Type B pancreatic cell (in vitro differentiated cells): ENCODE results near the gene DENR. TPM values are rescaled to one million over a fixed set of nuclear protein-coding genes. Genes with fewer than 3 reads are reported as not detected.

Experiments used
- DNase-seq: peaks from one replicate; pipeline ENCODE4 v3.0.0; 2021; ENCODE audit warnings: mixed read lengths; ENCODE audit not compliant: unreplicated experiment; ENCODE audit errors: extremely low spot score
- H3K27ac Mint-ChIP-seq: 2 replicates; pipeline ENCODE4 v1.8.0; 2021; ENCODE audit warnings: mild to moderate bottlenecking, mixed read lengths
- H3K27me3 Mint-ChIP-seq: 2 replicates; pipeline ENCODE4 v1.8.0; 2021; ENCODE audit warnings: mixed read lengths
- H3K36me3 Mint-ChIP-seq: 2 replicates; pipeline ENCODE4 v1.8.0; 2021; ENCODE audit warnings: mixed read lengths
- H3K4me1 Mint-ChIP-seq: one replicate; pipeline ENCODE4 v1.8.0; 2021; ENCODE audit warnings: mixed read lengths; ENCODE audit not compliant: unreplicated experiment
- H3K4me3 Mint-ChIP-seq: 2 replicates; pipeline ENCODE4 v1.8.0; 2021; ENCODE audit warnings: mild to moderate bottlenecking, mixed read lengths
- H3K9me3 Mint-ChIP-seq: 2 replicates; pipeline ENCODE4 v1.8.0; 2021; ENCODE audit warnings: mixed read lengths
- total RNA-seq: library from RNA; stranded (reverse); gene quantifications from 2 replicates; pipeline ENCODE4 v1.2.1, GENCODE V29; 2021; ENCODE audit warnings: low replicate concordance
- TF ChIP-seq, protein P1 (sequence below): fragments of 200-600 bp; sonication (generic); conservative IDR thresholded peaks from 2 replicates; pipeline ENCODE4 v1.5.0; 2021; ENCODE audit warnings: antibody characterized with exemption, mild to moderate bottlenecking

Gene DENR
- total RNA-seq, 1 donor from 2014 or later: 63.2 TPM

DNA sequence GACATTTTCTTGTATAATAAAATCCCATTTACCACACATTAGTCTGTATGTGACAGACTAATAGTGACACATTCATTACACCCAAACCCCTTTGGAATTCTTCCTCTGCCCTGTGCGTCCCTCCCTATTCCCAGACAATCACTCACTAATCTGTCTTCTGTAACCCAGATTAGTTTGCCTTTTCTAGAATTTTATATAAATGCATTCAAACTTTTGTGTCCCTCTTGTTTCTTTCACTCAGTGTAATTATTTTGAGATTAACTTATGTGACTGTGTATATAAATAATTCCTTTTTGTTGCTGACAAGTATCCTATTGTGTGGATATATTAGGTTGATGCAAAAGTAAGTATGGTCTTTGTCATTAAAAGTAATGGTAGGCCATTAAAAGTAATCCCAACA is 55.0 kb downstream of the DENR start:
- H3K27ac Mint-ChIP-seq: no peak overlapping the region
- no peaks in the 10 kb centered on the region for H3K27me3 Mint-ChIP-seq
- TF ChIP-seq, protein P1, sequence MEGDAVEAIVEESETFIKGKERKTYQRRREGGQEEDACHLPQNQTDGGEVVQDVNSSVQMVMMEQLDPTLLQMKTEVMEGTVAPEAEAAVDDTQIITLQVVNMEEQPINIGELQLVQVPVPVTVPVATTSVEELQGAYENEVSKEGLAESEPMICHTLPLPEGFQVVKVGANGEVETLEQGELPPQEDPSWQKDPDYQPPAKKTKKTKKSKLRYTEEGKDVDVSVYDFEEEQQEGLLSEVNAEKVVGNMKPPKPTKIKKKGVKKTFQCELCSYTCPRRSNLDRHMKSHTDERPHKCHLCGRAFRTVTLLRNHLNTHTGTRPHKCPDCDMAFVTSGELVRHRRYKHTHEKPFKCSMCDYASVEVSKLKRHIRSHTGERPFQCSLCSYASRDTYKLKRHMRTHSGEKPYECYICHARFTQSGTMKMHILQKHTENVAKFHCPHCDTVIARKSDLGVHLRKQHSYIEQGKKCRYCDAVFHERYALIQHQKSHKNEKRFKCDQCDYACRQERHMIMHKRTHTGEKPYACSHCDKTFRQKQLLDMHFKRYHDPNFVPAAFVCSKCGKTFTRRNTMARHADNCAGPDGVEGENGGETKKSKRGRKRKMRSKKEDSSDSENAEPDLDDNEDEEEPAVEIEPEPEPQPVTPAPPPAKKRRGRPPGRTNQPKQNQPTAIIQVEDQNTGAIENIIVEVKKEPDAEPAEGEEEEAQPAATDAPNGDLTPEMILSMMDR: no peak
- peaks cover 4% of the 10 kb centered on the region for H3K4me1 Mint-ChIP-seq
- no peaks in the 10 kb centered on the region for H3K9me3 Mint-ChIP-seq
- H3K36me3 Mint-ChIP-seq: no peaks in the 10 kb centered on the region
- no peak for DNase-seq
- H3K4me3 Mint-ChIP-seq: no peak overlapping the region

DNA sequence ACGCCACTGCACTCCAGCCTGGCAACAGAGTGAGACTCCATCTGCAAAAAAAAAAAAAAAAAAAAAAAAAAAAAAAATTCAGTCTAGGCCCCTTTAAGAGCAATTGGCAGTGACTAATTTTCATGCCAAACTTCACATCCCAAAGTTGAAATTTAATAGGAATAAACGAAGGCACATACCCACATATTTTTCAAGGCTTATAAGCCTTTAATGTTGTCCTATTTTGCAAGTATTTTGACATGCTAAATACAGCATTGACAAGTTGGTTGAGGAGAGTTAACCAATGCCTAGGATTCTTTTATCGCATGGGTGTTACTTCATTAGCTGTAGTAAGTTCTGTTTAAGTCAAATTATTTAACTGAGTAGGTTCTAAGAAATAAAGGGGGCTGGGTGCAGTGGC is 59.2 kb downstream of the DENR start:
- TF ChIP-seq, protein P1: no peak
- Mint-ChIP-seq H3K27me3 (no peaks in the 10 kb centered on the region), H3K36me3 (no peaks in the 10 kb centered on the region), H3K9me3 (no peaks in the 10 kb centered on the region), H3K27ac (no peak overlapping the region), H3K4me1 (no peaks in the 10 kb centered on the region), H3K4me3 (no peak overlapping the region)
- DNase-seq: no peak

DNA sequence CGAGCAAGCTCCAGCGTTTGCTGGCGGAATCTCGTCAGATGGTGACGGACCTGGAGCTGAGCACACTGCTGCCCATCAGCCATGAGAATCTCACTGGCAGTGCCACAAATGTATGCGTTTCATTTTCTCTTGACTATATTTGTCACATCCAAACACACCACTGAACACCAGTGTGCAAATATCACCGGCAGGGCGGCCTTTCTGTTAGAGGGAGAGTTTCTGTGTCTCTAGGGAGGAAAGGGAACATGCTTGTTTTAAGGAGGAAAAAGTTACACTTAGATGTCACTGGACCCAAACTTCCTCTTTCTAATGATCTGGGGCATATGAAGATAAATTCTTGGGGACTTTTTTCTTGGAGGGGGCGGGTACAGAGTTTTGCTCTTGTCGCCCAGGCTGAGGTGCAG is 60.7 kb downstream of the DENR start:
- TF ChIP-seq, protein P1: no peak
- Mint-ChIP-seq H3K36me3 (no peaks in the 10 kb centered on the region), H3K9me3 (no peaks in the 10 kb centered on the region), H3K27ac (no peak overlapping the region), H3K4me3 (no peak overlapping the region), H3K27me3 (no peaks in the 10 kb centered on the region), H3K4me1 (no peaks in the 10 kb centered on the region)
- no peak for DNase-seq

DNA sequence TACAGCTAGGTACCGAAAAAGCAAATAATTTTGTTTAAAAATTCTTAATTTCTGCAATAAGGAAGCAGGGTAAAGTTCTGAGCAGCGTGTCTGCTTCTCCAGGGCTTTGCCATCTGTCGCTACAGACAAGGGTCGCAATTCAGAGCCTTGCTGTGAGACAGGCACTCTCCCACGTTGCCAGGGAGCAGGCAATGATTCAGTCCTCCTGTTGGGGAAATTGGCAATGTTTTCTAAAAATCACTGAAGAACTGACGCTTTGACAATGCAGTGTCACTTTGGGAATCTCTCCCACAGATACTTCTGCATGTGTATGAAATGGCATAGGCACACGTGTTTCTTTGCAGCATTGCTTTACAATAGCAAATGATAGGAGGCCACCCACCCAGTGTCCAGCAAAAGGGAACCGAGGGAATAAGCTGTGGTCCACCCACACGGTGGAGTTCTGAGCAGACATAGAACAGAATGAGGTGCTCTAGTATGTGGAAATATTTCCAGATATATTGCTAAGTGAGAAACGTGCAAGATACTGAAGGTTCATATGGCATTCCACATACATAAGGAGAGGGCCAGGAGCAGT is 66.7 kb downstream of the DENR start:
- peak overlapping the region; percentile 28 for H3K27ac Mint-ChIP-seq
- H3K36me3 Mint-ChIP-seq: no peaks in the 10 kb centered on the region
- TF ChIP-seq, protein P1: no peak
- H3K27me3 Mint-ChIP-seq: no peaks in the 10 kb centered on the region
- no peaks in the 10 kb centered on the region for H3K9me3 Mint-ChIP-seq
- H3K4me1 Mint-ChIP-seq: no peaks in the 10 kb centered on the region
- no peak overlapping the region for H3K4me3 Mint-ChIP-seq
- DNase-seq: no peak

DNA sequence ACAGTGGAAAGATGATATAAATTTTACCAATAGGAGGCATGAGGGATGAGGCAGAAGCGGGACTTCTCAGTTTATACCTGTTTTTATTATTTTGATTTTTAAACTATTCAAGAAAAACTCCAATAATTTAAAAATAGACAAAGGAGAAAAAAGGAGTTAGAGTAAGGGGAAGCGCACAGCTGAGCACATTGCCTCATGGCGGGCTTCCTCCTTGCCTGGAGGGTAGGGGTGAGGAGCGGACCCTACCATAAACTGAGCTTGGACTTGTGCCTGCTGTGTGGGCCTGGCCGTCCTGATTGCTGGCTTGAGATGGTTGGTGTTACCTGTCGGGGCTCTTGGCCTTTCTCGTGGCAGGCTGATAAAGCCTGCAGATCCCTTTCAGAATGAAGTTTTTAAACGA is 67.5 kb downstream of the DENR start:
- TF ChIP-seq, protein P1: no peak
- Mint-ChIP-seq H3K27me3 (no peaks in the 10 kb centered on the region), H3K4me3 (no peak overlapping the region), H3K36me3 (no peaks in the 10 kb centered on the region), H3K4me1 (no peaks in the 10 kb centered on the region), H3K27ac (no peak overlapping the region), H3K9me3 (no peaks in the 10 kb centered on the region)
- DNase-seq: no peak

Other genes with a start within 250 kb of the DENR start
- 78.0 and 100.0 TPM in 2 replicates for gene RSRC2, start 225.9 kb upstream of the DENR start, total RNA-seq
- gene KNTC1, start 225.6 kb upstream of the DENR start, total RNA-seq: 31.6 and 74.8 TPM in 2 replicates
- 21.4 and 93.8 TPM in 2 replicates for gene HCAR2, start 49.5 kb upstream of the DENR start, total RNA-seq
- gene HCAR3, start 36.0 kb upstream of the DENR start, total RNA-seq: 0.46 and 2.6 TPM in 2 replicates
- gene HCAR1, start 22.0 kb upstream of the DENR start, total RNA-seq: 5.0 and 7.4 TPM in 2 replicates
- 0.57 and 1.0 TPM in 2 replicates for gene CCDC62, start 21.7 kb downstream of the DENR start, total RNA-seq
- gene HIP1R, start 82.6 kb downstream of the DENR start, total RNA-seq: 40.5 and 45.5 TPM in 2 replicates
- gene VPS37B, start 143.3 kb downstream of the DENR start, total RNA-seq: 32.4 and 43.6 TPM in 2 replicates
- gene ABCB9, start 213.6 kb downstream of the DENR start, total RNA-seq: 6.7 and 9.6 TPM in 2 replicates
- 17.0 and 24.1 TPM in 2 replicates for gene OGFOD2, start 222.4 kb downstream of the DENR start, total RNA-seq
- gene ARL6IP4, start 227.9 kb downstream of the DENR start, total RNA-seq: 140 and 146 TPM in 2 replicates